OCI-LY7 (cell line): Measurements from ENCODE around the gene OSBPL3. TPM values are rescaled to one million over a fixed set of nuclear protein-coding genes. Genes with fewer than 3 reads are reported as not detected.

Source experiments
- BruUV-seq: library from RNA; stranded (reverse); fragments of 400-500 nt; replicated peaks from 2 replicates; lab custom pipeline; 2021; lab: Mats Ljungman, UMichigan
- CTCF ChIA-PET: fragments of 300-600 bp; sonication (Branson Sonifier 250); formaldehyde crosslinking; loops from one replicate; lab custom pipeline; 2022; ENCODE audit warnings: antibody characterized with exemption; ENCODE audit not compliant: unreplicated experiment; lab: Charles Lee
- POLR2A ChIA-PET: fragments of 300-600 bp; sonication (Branson Sonifier 250); formaldehyde crosslinking; loops from one replicate; lab custom pipeline; 2022; ENCODE audit warnings: antibody characterized with exemption; lab: Charles Lee
- DNase-seq: peaks from one replicate; pipeline ENCODE4 v3.0.0-alpha.2; 2015; ENCODE audit warnings: low spot score
- H2AFZ ChIP-seq: fragments of 200-600 bp; sonication (generic), shearing (Covaris generic); 2 replicates; pipeline ENCODE4 v1.6.1; 2014; ENCODE audit warnings: mild to moderate bottlenecking, antibody characterized with exemption, low read length, moderate library complexity
- H3K27ac ChIP-seq: fragments of 200-600 bp; sonication (generic); 2 replicates; pipeline ENCODE4 v1.5.1; 2014; ENCODE audit warnings: mixed run types, low read depth, mild to moderate bottlenecking, moderate library complexity, low read length, inconsistent platforms; ENCODE audit not compliant: poor library complexity, severe bottlenecking
- H3K36me3 ChIP-seq: fragments of 200-600 bp; sonication (generic); 2 replicates; pipeline ENCODE4 v1.6.1; 2014; ENCODE audit warnings: mild to moderate bottlenecking, antibody characterized with exemption, low read length, moderate library complexity, mixed read lengths; ENCODE audit not compliant: insufficient read depth
- H3K4me1 ChIP-seq: fragments of 200-600 bp; sonication (generic); 2 replicates; pipeline ENCODE4 v1.5.1; 2014; ENCODE audit warnings: mild to moderate bottlenecking, low read length; ENCODE audit not compliant: insufficient read depth, poor library complexity, severe bottlenecking
- H3K4me2 ChIP-seq: fragments of 200-600 bp; sonication (generic); 2 replicates; pipeline ENCODE4 v1.6.1; 2014; ENCODE audit warnings: mild to moderate bottlenecking, low read length
- H3K4me3 ChIP-seq: fragments of 200-600 bp; sonication (generic); 2 replicates; pipeline ENCODE4 v1.5.1; 2014; ENCODE audit warnings: mild to moderate bottlenecking, low read depth, low read length; ENCODE audit not compliant: poor library complexity, severe bottlenecking
- H3K79me2 ChIP-seq: fragments of 200-600 bp; sonication (generic); 2 replicates; pipeline ENCODE4 v1.6.1; 2016; ENCODE audit warnings: low read depth, mild to moderate bottlenecking, low read length, moderate library complexity, mixed read lengths; ENCODE audit not compliant: insufficient read depth
- H3K9me2 ChIP-seq: fragments of 200-600 bp; sonication (generic); 2 replicates; pipeline ENCODE4 v1.6.1; 2016; ENCODE audit warnings: mild to moderate bottlenecking, low read length, mixed read lengths; ENCODE audit not compliant: insufficient read depth
- H3K9me3 ChIP-seq: fragments of 200-600 bp; sonication (generic); 2 replicates; pipeline ENCODE4 v1.6.1; 2014; ENCODE audit warnings: mild to moderate bottlenecking, mixed run types, low read length, mixed read lengths
- H4K20me1 ChIP-seq: fragments of 200-600 bp; sonication (generic); 2 replicates; pipeline ENCODE4 v1.6.1; 2014; ENCODE audit warnings: mild to moderate bottlenecking, antibody characterized with exemption, low read length, moderate library complexity, mixed read lengths; ENCODE audit not compliant: insufficient read depth
- EZH2phosphoT487 ChIP-seq: fragments of 200-600 bp; sonication (generic); IDR thresholded peaks from 2 replicates; pipeline ENCODE4 v1.6.1; 2018; ENCODE audit warnings: low read depth, borderline replicate concordance, mild to moderate bottlenecking, mixed run types, antibody characterized with exemption, low read length, moderate library complexity, mixed read lengths
- intact Hi-C: fragments of 100-400 bp; cut with micrococcal nuclease; formaldehyde crosslinking; loops from one replicate; pipeline ENCODE4 v1.10.0; 2022; ENCODE audit not compliant: unreplicated experiment
- total RNA-seq, 2 experiments: library from RNA; depleted of rRNA in 1 of 2; stranded (reverse); fragments of >200 nt in 1 of 2; shearing (Covaris generic) in 1 of 2; gene quantifications; 2 replicates each; pipeline ENCODE4 v1.2.3, GENCODE V29; 2014 to 2022
- TF ChIP-seq, protein P1 (sequence below): fragments of 200-600 bp; sonication (generic); conservative IDR thresholded peaks from 2 replicates; pipeline ENCODE4 v1.5.1; 2014; ENCODE audit warnings: mild to moderate bottlenecking, antibody characterized with exemption, low read length, moderate library complexity, mixed read lengths

Gene OSBPL3
- total RNA-seq, 2 experiments from 2014 or later = 28.7 to 79.9 TPM

DNA sequence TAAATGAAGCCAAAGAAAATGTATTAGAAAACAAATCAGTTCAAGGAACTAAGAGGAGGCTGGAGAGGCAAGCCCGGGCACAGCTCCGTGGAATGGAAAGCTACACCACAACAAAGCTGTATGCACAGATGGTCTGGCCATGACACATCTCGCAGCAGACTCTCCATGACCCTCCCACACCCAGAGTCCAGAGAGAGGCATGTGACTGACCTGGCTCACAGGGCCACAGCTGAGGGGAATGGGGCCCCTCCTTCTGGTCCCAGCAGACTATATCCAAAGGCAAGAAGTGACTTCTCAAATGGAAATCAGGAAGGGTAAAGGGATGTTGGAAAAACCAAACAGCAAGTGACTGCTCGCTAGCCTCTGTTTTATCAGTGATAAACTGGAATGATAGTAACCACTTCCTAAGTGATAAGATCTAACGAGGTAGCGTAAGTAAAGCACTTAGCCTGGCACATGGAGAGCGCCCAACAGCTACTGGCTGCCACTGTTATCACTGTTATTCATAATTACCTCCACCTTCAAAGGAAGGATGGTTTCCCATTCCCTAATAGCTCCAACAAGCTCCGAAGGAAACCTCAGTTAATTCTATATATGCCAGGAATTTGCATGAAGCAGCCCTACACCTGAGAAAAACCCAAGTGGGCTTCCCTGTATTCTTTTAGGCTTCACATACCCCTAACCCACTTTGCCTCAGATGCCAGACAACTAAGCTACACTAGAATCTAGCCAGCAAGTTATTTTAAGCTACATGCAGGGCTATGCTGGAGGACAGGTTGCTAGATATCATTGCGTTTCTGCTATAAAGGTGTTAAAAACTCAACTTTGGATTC lies 8.4 kb downstream of the OSBPL3 start:
- ChIA-PET CTCF (no interaction called here), POLR2A (interaction anchor here (0.6 to 1.5 kb wide), 3 partner anchors 62 to 91 kb away, joined by 5 read pairs; no protein-coding TSS in a partner anchor)
- no TSS peak for BruUV-seq
- H3K27ac ChIP-seq = no peak overlapping the region
- H2AFZ ChIP-seq = no peak overlapping the region
- peaks cover 63% of the 10 kb centered on the region for H4K20me1 ChIP-seq
- H3K9me3 ChIP-seq = no peaks in the 10 kb centered on the region
- H3K4me3 ChIP-seq = no peak overlapping the region
- DNase-seq = no peak
- TF ChIP-seq, protein P1, sequence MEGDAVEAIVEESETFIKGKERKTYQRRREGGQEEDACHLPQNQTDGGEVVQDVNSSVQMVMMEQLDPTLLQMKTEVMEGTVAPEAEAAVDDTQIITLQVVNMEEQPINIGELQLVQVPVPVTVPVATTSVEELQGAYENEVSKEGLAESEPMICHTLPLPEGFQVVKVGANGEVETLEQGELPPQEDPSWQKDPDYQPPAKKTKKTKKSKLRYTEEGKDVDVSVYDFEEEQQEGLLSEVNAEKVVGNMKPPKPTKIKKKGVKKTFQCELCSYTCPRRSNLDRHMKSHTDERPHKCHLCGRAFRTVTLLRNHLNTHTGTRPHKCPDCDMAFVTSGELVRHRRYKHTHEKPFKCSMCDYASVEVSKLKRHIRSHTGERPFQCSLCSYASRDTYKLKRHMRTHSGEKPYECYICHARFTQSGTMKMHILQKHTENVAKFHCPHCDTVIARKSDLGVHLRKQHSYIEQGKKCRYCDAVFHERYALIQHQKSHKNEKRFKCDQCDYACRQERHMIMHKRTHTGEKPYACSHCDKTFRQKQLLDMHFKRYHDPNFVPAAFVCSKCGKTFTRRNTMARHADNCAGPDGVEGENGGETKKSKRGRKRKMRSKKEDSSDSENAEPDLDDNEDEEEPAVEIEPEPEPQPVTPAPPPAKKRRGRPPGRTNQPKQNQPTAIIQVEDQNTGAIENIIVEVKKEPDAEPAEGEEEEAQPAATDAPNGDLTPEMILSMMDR = no peak
- no peak for TF ChIP-seq EZH2phosphoT487
- peak overlapping the region; percentile 21; the same call in 1 of the 2 replicates for H3K4me2 ChIP-seq
- intact Hi-C loops = no loop called here
- peaks cover 100% of the 10 kb centered on the region for H3K79me2 ChIP-seq
- H3K4me1 ChIP-seq = peaks cover 68% of the 10 kb centered on the region
- no peaks in the 10 kb centered on the region for H3K9me2 ChIP-seq
- H3K36me3 ChIP-seq = peaks cover 27% of the 10 kb centered on the region

DNA sequence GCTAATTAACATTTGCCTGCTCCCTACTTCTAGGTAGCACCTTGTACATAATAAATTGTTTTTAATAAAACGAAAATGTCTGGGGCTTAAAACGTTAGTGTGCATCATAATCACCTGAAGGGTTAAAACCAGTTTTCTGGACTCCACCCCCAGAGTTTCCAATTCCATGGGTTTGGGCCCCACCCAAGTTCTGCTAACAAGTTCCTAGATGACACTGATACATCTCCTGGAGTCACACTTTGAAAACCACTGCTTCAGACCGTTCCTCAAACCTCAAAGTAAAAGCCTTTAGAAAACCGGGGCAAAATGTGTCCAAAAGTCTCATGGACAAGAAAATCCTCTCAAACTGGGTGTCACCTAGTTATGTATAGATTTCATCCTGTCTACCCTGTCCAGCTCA lies 9.3 kb downstream of the OSBPL3 start:
- DNase-seq = no peak

More for the DNA sequence above, 9.3 kb downstream of the OSBPL3 start:
- ChIA-PET POLR2A (no interaction called here), CTCF (interaction anchor here (0.6 kb wide), 2 partner anchors 74 to 1699 kb away, joined by 3 read pairs; no protein-coding TSS in a partner anchor)
- Histone ChIP-seq H3K27ac (no peak overlapping the region), H3K9me2 (no peaks in the 10 kb centered on the region), H3K4me1 (peaks cover 68% of the 10 kb centered on the region), H3K4me3 (no peak overlapping the region), H3K9me3 (no peaks in the 10 kb centered on the region), H3K4me2 (no peak overlapping the region; the same call in 1 of the 2 replicates), H2AFZ (no peak overlapping the region), H4K20me1 (peaks cover 57% of the 10 kb centered on the region), H3K36me3 (peaks cover 27% of the 10 kb centered on the region), H3K79me2 (peaks cover 99% of the 10 kb centered on the region)
- no TSS peak for BruUV-seq
- intact Hi-C loops = no loop called here
- TF ChIP-seq, protein P1 = no peak
- no peak for TF ChIP-seq EZH2phosphoT487
